Suprapubic skin (tissue), 4 donors: ENCODE data around the gene VPS26A.

Experiments
- POLR2A ChIP-seq, 2 donors: fragments of 450-650 bp; IDR thresholded peaks; one replicate each; pipeline ENCODE4 v1.6.1; 2017; ENCODE audit warnings: antibody characterized with exemption in 2 of 2, mild to moderate bottlenecking in 2 of 2, moderate library complexity in 2 of 2
- POLR2AphosphoS5 ChIP-seq, 3 donors: sonication (generic); formaldehyde crosslinking; IDR thresholded peaks; one replicate each; pipeline ENCODE4 v1.6.1; 2017; ENCODE audit warnings: antibody characterized with exemption in 3 of 3
- TF ChIP-seq, protein P1 (sequence below), 2 donors: fragments of 200-600 bp in 1 of 2; fragments of 450-650 bp in 1 of 2; sonication (generic) in 1 of 2; IDR thresholded peaks; one replicate each; pipeline ENCODE4 v1.5.1; 2016 to 2019; ENCODE audit warnings: antibody characterized with exemption in 2 of 2, mild to moderate bottlenecking in 1 of 2, moderate library complexity in 1 of 2

DNA sequence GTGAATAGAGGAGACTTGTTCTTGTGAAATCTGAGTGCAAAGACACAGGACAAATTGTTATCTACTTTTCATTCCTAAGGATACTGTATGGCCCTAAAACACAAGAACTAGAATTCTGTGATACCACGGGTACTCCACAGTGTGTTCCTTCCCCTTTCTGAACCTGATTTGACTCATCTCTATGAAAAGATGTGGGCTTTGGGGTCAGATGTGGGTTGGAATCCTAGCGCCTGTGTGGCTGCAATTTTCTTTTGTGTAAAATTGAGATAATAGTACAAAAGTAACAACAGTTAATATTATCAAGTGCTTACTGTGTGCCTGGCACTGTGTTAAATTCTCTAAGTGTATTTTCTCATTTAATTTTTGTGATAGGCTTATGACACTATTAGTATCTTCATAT is 27.9 kb upstream of the VPS26A start:
- no peak for TF ChIP-seq POLR2A (IDR thresholded peaks at IDR 0.05)
- TF ChIP-seq, protein P1, sequence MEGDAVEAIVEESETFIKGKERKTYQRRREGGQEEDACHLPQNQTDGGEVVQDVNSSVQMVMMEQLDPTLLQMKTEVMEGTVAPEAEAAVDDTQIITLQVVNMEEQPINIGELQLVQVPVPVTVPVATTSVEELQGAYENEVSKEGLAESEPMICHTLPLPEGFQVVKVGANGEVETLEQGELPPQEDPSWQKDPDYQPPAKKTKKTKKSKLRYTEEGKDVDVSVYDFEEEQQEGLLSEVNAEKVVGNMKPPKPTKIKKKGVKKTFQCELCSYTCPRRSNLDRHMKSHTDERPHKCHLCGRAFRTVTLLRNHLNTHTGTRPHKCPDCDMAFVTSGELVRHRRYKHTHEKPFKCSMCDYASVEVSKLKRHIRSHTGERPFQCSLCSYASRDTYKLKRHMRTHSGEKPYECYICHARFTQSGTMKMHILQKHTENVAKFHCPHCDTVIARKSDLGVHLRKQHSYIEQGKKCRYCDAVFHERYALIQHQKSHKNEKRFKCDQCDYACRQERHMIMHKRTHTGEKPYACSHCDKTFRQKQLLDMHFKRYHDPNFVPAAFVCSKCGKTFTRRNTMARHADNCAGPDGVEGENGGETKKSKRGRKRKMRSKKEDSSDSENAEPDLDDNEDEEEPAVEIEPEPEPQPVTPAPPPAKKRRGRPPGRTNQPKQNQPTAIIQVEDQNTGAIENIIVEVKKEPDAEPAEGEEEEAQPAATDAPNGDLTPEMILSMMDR (IDR thresholded peaks at IDR 0.05), result no peak
- no peak for TF ChIP-seq POLR2AphosphoS5 (IDR thresholded peaks at IDR 0.05)
